Measurements from ENCODE around the gene HSD17B1.

Gene HSD17B1

DNA sequence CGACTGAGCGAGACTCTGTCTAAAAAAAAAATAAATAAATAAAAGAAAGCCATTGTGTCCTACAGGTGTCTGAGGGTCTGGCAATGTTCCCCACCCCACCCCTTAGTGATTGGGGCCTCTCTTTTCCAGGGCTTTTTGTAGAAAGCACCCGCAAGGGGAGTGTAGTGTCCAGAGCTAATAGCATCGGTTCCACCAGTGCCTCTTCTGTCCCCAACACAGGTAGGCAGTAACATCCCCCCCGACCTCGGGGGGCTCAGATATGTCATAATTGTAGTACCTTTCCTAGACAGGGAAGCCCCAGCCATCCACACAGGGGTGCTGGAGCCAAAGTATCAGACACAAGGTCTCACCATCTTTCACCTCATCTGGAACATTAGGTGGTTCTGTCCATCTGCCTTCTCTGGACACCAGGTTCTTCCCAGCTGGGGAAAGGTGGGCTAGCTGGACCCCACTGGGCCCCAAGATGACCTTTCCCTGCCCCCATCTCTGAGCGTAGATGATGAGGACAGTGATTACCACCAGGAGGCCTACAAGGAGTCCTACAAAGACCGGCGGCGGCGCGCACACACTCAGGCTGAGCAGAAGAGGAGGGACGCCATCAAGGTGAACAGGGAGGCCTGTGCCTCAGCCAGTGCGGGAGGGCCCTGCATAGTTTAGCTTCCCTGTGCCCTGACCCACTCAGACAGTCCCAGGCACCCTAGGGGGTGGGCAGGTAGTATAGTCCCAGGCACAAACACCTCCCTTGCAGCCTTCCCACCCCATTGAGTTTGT, 15.8 kb downstream of the HSD17B1 start:
- DNase-seq (ENCODE audit: low spot score), result no peak

DNA sequence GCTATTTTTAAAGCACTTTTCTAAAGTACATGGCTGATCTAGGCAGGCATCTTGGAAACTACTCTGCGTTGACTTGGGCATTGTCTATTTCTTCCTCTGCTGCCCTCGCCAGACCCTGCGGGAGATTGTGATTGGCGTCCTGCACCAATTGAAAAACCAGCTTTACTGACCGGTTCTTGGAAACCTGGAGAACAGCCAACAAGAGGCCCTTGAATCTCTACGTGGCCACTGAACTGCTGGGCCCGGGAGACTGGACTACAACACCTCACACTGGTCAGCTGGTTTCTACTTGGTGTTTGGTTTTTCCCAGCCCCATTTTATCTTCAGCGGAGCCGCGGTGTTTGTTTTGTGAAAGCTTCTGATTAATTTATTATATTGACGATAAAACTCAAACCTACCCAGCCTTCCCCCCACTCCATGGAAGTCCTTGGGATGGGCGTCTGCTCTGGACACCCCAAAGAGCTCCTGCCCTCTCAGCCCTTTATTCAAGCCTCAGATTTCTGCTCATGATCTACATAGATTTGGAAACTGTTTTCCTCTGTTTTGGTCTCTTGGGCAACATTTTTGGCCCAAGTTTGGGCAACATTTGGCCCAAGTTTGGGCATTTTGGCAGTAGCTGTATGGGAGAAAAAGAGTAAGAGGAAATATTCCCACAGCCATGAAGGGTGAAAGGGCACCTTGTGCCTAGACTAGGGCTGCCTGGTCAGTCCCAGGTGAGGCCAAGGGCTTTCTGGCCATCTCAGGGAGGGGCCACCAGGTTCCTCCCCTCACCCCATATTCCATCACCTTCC, 18.9 kb downstream of the HSD17B1 start:
- DNase-seq (ENCODE audit: low spot score), result no peak

DNA sequence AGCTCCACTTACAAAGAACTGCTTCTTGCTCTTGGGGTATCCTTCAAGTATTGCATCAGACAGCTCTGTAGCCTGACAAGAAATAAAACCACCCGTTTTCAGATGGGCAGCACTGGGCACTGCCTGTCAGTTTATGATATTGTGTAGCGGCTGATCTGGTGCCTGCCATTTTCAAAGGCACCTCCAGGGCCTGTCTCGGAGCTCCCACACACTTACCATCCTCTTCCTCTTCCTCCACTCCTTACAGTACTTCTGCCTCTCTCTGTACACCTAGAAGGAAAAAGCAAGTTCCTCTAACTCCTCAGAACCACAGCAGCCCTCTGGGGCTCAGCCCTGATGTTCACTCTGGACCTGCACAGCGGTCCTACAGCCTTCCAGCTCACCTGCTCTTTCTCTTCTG, 20.4 kb downstream of the HSD17B1 start:
- DNase-seq (ENCODE audit: low spot score), result no peak

DNA sequence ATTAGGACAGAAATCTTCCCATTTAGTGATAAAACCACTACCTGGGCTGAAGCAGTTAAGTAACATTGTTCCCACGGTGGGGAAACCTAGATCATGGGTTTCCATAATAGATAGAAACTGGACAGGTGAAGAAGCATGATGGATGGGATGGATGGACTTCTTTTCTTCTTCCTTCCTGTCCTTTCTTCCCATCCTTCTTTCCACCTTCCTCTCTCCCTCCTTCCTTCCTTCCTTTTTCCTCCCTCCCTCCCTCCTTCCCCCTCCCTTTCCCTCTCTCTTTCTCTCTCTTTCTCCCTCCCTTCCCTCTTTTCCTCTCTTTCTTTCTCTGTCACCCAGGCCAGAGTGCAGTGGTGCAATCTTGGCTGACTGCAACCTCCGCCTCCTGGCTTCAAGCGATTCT, 21.7 kb downstream of the HSD17B1 start:
- DNase-seq (ENCODE audit: low spot score), result no peak

DNA sequence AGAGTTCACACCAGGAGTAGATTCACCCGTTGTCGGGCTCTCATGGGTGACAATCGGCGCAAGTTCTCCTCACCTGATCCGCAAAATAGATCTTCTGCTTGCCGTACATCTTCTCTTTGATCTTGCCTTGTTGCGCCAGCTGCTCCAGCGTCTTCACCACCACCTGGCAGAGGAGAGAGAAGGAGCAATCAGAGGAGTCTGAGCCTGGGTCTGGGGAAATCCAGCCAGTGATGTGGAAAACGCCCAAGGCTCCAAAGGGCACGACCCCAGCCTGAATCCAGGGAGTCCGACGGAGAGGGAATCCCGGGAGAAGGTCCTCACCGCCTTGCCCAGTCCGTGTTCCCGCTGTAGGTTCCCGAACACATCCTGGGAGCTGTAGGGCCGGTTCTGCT, 24.4 kb downstream of the HSD17B1 start:
- DNase-seq (ENCODE audit: low spot score), result no peak

DNA sequence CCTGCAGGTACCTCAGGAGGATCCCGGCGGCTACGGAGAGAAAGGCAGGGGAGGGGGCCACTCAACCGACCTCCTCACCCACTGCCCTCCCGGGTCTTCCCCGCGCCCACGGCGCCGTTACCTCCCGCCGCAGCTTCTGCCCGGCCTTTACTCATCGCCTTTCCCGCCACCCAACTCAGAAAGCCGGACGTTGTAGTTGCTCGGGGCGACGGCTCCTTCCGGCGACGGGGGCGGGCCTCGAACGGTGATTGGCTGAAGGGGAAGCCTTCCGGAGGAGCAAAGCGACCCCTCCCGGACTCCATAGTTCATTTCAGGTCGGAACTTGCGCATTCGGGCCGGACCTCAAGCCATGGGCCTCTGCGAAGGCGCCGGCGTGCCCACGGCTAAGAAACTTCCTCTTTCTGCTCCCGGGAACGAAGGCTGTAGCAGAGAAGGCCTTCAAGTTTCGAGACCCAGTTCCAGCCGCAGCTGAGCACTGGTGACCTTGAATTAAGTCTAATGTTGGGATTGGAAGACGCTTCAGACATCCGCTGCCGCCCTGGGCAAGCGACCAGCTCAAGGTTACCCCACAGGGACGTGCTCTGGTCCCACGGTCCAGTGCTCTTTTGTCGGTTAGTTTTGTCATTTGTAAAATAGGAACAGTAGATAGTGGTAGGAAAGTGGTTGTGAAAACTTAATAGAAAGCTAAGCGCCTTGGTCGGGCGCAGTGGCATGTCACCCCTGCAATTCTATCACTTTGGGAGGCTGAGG, 25.0 kb downstream of the HSD17B1 start, which contains the start of gene PSMC3IP:
Gene PSMC3IP (minus strand): TSS at position 198 of the 750 bp plus-strand sequence. CDS start 43 bp downstream, at position 155.
- peak; percentile 94 for DNase-seq (ENCODE audit: low spot score)

DNA sequence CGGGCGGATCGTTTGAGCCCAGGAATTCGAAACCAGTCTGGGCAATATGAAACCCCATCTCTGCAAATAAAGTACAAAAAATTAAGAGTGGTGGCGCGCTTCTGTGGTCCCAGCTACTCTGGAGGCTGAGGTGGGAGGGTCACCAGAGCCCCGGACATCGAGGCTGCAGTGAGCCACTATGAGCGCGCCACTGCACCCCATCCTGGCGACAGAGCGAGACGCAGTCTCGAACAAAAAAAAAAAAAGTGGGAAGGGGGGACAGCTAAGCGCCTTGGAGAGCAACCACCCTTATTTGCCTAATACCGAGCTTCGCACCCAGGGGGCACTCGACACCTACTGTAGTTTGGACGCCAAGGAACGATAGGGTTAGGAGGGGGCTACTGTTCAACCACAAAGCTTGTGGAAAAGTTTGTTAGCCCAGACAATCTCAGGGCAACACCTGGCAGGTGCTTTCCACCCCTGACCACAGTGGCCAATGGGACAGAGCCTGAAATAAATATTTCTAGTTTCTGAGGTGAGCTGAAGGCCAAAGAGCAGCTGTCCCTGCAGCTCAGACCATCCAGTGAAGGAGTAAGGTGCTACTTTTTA, 25.7 kb downstream of the HSD17B1 start:
- DNase-seq (ENCODE audit: low spot score), result peak; percentile 69

DNA sequence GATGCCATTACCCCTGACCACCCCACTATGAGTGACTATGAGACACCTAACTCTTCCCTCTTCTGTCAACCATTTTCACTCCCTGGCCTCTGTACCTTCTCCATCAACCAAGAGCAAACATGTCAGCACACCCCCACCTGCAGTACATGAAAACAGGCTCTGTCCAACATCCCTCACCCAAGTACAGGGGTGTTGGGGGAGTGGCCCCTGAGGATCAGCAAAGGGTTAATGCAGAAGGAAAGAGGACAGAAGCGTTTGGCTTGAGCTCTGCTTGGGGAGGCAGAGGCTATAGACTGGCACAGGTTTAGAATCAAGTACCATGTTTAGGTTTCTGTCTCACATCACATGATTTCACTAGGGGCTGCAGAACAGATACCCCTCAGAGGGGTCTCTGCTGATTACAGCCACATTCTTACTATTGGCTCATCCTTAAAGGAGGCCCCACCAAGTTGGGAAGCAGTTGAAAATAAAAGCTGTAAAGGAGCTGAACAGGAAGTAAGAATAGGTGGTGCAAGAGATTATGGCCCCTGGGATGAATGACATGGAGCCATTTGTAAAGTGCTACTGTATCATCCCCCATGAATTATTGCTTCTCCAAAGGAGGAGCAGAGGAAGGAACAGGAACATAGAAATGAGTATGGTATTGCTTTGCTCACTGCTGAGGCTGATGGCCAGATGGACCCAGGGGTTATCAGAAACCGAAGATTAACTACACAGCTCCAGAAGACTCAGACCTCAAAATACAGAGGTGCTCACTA, 27.2 kb downstream of the HSD17B1 start:
- DNase-seq (ENCODE audit: low spot score), result no peak

DNA sequence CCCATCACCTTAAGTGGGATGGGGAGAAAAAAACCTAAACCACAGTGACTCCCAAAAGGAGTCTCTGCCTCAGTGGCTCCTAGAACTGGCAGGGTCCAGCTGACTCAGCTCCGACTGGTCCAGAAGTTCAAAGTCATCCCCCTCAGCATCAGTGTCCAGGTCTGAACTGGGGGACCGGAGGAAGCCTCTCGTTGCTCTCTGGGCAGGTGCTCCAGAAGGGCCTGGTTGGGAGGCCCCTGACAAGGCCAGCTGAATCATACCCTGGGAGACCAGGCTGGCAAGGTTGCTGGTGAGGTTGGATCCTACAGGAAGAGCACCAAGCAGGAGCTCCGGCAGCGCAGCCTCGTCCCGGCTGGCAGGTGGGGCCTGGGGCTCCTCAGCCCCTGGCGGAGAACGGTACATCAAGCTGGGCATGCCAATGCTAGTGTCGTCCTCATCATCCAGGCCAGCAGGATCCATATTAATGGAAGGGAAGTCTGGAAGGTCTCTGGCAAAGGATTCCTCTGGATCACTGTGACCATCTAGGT, 29.1 kb downstream of the HSD17B1 start:
- DNase-seq (ENCODE audit: low spot score), result no peak

DNA sequence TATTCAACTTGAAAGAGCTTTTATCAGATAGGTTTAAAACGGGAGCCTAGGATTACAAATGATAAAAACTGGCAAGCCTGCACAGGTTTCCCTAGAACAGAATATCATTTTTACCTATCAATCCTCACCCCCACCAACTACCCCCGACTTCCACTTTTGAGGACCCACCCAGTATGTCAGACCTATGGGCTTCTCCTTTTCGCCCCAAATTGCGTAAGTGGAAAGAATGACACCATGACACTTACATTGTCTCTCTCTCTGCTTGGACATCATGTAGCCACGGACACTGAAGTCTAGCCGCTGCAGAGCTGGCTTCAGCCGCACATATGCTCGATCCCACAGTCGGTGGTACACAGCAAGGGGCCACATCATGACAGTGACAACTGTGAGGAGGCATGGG, 32.2 kb downstream of the HSD17B1 start:
- no peak for DNase-seq (ENCODE audit: low spot score)

DNA sequence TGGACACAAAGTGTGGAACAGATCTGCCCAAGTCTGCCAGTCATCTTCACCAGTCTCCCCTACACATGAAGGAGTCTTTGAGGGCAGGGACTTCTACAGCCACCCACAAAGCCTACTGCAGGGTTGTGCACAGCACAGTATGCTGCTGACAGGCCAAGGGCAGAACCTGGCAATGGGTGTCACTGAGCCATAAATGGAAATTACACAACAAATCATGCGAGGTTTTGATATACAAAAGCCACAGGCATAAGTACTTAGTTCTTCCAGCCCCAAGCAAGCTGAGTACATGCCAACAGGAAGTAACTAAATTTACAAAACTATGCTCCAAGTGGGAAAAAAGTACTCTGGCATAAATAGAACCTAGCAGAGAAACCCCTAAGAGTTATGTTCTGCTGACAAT, 32.6 kb downstream of the HSD17B1 start:
- no peak for DNase-seq (ENCODE audit: low spot score)

DNA sequence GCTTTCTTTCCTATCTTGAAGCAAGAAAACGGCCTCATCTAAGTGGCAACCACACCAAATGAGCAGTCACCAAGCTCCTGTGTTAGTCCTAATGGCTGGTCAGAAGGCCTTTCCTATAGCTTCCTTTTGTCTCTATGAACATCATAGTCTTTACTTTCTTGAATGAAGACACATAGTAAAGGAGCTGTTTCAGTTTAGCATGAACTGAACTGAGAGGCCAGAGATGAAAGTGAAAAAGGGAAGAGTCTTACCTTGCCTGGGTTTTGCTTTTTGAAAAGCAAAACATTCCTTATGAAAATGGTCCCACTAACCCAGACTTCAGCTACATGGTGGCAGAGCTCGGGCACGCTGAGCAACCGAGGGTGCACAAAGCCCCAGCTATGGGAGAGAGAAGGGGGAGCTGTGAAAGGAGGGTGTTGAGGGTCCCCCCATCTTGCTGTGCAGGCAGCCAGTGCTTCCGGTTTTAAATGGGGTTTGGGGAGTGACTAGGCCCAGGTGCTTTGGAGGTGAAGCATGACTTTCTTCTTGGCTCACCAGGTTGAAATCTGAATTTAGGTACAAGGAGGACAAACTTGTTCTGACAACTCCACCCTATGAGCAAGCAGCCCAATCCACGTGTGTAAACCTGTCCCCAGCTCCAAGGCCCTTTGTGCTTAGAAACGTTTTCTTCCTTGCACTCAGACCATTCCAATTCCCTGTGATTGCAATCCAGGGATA, 33.9 kb downstream of the HSD17B1 start:
- DNase-seq (ENCODE audit: low spot score), result no peak

DNA sequence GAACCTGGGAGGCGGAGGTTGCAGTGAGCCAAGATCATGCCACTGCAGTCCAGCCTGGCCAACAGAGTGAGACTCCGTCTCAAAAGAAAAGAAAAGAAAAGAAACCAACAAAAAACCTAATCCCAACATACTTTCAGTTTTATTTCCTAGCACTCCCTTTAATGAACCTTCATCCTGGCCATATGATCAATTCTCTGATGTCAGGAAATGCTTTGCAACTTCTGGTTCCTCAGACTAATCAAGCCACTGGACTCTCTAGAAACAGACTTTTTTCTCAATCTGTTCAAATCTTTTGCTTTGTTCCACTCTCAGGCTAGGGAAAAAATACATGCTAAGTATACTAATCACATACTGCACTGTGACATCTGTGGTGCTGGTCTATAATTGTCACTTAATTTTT, 38.2 kb downstream of the HSD17B1 start:
- DNase-seq (ENCODE audit: low spot score), result no peak

DNA sequence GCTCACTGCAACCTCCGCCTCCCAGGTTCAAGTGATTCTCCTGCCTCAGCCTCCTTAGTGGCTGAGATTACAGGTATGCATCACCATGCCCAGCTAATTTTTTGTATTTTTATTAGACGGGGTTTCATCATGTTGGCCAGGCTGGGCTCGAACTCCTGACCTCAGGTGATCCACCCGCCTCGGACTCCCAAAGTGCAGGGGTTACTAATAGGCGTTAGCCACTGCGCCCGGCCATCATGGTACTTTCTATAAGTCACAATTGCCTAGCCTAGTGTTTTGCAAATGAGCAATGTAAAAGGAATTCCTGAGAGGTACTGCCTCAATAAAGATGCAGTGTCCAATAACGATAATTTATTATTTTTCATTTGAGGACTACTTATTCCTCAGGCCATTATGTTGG, 38.7 kb downstream of the HSD17B1 start:
- no peak for DNase-seq (ENCODE audit: low spot score)

DNA sequence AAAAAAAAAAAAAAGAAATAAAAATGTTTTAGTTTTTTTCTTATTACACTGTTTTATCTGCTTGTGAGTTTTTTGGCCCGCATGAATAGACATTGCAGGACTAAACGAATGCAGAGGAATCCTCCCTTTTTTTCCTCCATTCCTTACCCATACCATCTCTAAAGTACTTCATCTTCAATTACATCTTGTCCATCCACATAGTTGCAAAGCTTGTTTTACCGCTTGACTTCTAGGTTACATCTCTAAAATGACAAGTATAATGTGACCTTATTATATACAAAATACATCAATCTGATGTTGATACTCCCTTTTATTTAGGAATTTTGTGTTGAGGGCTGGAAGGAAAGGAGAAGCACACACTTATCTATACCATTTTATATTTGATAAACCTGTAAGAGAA, 43.7 kb downstream of the HSD17B1 start:
- no peak for DNase-seq (ENCODE audit: low spot score)

DNA sequence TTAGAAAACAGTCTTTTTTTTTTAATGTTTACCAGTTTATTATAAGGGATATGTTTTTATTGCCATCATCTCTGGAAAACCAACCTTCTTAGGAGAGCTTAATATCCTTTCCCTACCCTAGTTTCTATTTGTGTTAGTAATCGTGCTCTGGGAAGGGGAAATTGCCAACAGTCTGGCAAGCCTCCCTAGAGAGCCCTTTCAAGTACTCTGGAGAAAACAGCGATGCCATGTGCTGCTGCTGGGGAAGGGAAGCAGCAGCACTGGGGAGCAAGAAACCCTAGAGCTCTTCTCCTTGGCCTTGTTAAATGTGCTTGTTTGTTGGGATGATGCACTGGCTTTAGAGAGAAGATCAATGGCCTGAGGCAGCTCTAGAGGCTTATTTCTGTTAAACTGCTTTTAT, 46.2 kb downstream of the HSD17B1 start:
- no peak for DNase-seq (ENCODE audit: low spot score)

DNA sequence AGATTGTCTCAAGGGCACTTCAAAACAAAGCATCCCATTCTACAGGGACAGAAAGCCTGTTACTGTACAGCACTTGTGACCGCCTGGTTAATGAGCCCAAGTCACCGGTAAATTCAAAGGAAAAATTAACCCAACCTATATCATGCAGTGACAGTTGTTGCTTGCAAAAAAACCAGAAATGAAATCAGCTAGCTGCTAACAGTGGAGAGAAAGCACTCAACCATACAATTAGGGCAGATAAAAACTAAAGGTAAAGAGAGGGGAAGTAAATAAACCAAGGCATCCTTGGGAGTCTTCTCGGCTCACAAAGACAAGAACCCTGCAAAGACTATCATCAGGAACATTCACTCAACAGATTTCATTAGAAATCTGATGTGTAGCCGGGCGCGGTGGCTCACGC, 50.6 kb downstream of the HSD17B1 start:
- DNase-seq (ENCODE audit: low spot score), result no peak
